HepG2 (cell line): ENCODE results near the gene MYO5A. TPM values are rescaled to one million over a fixed set of nuclear protein-coding genes. Genes with fewer than 3 reads are reported as not detected.

Experiments used
- CBX2 ChIP-seq, 2 experiments: fragments of 200-600 bp in 1 of 2; sonication (generic); formaldehyde crosslinking in 1 of 2; IDR thresholded peaks; 2 replicates each; pipeline versions ENCODE4 v1.7.0 to v1.8.1; 2018 to 2022; ENCODE audit warnings: low read depth in 2 of 2, low read length in 1 of 2, mild to moderate bottlenecking in 1 of 2, missing genetic modification reagents in 1 of 2
- E2F5 ChIP-seq: sonication (generic); formaldehyde crosslinking; conservative IDR thresholded peaks from 2 replicates; pipeline ENCODE4 v1.4.0; 2020; ENCODE audit warnings: missing genetic modification reagents
- EEA1 ChIP-seq: sonication (generic); formaldehyde crosslinking; IDR thresholded peaks from 2 replicates; pipeline ENCODE4 v1.5.1; 2020; ENCODE audit warnings: mild to moderate bottlenecking, missing genetic modification reagents, borderline replicate concordance
- ERF ChIP-seq: IDR thresholded peaks from 2 replicates; pipeline ENCODE4 v1.6.1; 2018; ENCODE audit warnings: missing biosample characterization, missing genetic modification reagents
- EZH2 ChIP-seq: conservative IDR thresholded peaks from 2 replicates; pipeline ENCODE4 v1.6.1; 2012; ENCODE audit warnings: mild to moderate bottlenecking, low read depth, low read length, moderate library complexity
- HOXA5 ChIP-seq: sonication (generic); formaldehyde crosslinking; IDR thresholded peaks from 2 replicates; pipeline ENCODE4 v1.4.0; 2020; ENCODE audit warnings: missing genetic modification reagents
- NFIB ChIP-seq: sonication (generic); formaldehyde crosslinking; IDR thresholded peaks from 2 replicates; pipeline ENCODE4 v1.9.0; 2021; ENCODE audit warnings: missing genetic modification reagents, mild to moderate bottlenecking, borderline replicate concordance
- NFKB2 ChIP-seq: sonication (generic); formaldehyde crosslinking; IDR thresholded peaks from 2 replicates; pipeline ENCODE4 v1.4.0; 2020; ENCODE audit warnings: missing genetic modification reagents, borderline replicate concordance
- PHF5A ChIP-seq: IDR thresholded peaks from one replicate; pipeline ENCODE4 v1.6.1; 2018; ENCODE audit warnings: low read depth, missing genetic modification reagents; ENCODE audit not compliant: unreplicated experiment
- PRDM4 ChIP-seq: sonication (generic); formaldehyde crosslinking; IDR thresholded peaks from 2 replicates; pipeline ENCODE4 v1.9.0; 2021; ENCODE audit warnings: missing genetic modification reagents, borderline replicate concordance
- RFX3 ChIP-seq: IDR thresholded peaks from 2 replicates; pipeline ENCODE4 v1.6.1; 2016; ENCODE audit warnings: missing biosample characterization, missing genetic modification reagents
- SNAI1 ChIP-seq: sonication (generic); formaldehyde crosslinking; IDR thresholded peaks from 2 replicates; pipeline ENCODE4 v1.5.0; 2020; ENCODE audit warnings: mild to moderate bottlenecking, missing genetic modification reagents, borderline replicate concordance
- SUZ12 ChIP-seq: fragments of 150-350 bp; IDR thresholded peaks from 2 replicates; pipeline ENCODE4 v1.6.1; 2014; ENCODE audit warnings: low read depth, low read length
- TBP ChIP-seq: sonication (generic); formaldehyde crosslinking; IDR thresholded peaks from 2 replicates; pipeline ENCODE4 v1.5.0; 2020; ENCODE audit warnings: missing genetic modification reagents
- ZFP36L1 ChIP-seq: sonication (generic); formaldehyde crosslinking; IDR thresholded peaks from 2 replicates; pipeline ENCODE4 v1.8.0; 2022; ENCODE audit warnings: mild to moderate bottlenecking, missing genetic modification reagents, moderate library complexity
- ZKSCAN1 ChIP-seq: fragments of 150-350 bp; IDR thresholded peaks from 2 replicates; pipeline ENCODE4 v1.6.1; 2014; ENCODE audit warnings: low read length
- ZNF264 ChIP-seq: sonication (generic); formaldehyde crosslinking; IDR thresholded peaks from 2 replicates; pipeline ENCODE4 v1.4.0; 2020; ENCODE audit warnings: missing genetic modification reagents
- ZNF766 ChIP-seq: sonication (generic); formaldehyde crosslinking; IDR thresholded peaks from 2 replicates; pipeline ENCODE4 v1.5.0; 2020; ENCODE audit warnings: missing genetic modification reagents, borderline replicate concordance
- ZNF782 ChIP-seq: sonication (generic); formaldehyde crosslinking; IDR thresholded peaks from 2 replicates; pipeline ENCODE4 v1.4.0; 2020; ENCODE audit warnings: missing genetic modification reagents, mild to moderate bottlenecking, borderline replicate concordance
- polyA plus RNA-seq, 8 experiments: library from polyadenylated mRNA; depleted of rRNA in 3 of 8; stranded (reverse) in 7 of 8; unstranded in 1 of 8; fragments of >200 nt; fragmentation: Illumina TruSeq in 4 of 8; extraction: Trizol in 4 of 8; gene quantifications; 2 replicates each; pipeline versions ENCODE4 v1.2.1 to v1.2.3, GENCODE V29; 2011 to 2016; ENCODE audit warnings: low read depth in 4 of 8, missing spikeins in 1 of 8, mixed read lengths in 1 of 8; ENCODE audit not compliant: insufficient read depth in 1 of 8
- total RNA-seq, 5 experiments: library from RNA; depleted of rRNA; stranded (reverse); fragments of >200 nt; fragmentation: Illumina TruSeq; extraction: Trizol; gene quantifications; 2 replicates each; pipeline ENCODE4 v1.2.3, GENCODE V29; 2016; ENCODE audit warnings: low read depth in 1 of 5
- TF ChIP-seq, protein P1 (sequence below): sonication (generic); formaldehyde crosslinking; IDR thresholded peaks from 2 replicates; pipeline ENCODE4 v1.4.0; 2020; ENCODE audit warnings: missing genetic modification reagents, mild to moderate bottlenecking, borderline replicate concordance
- TF ChIP-seq, protein P2 (sequence below): sonication (generic); formaldehyde crosslinking; IDR thresholded peaks from 2 replicates; pipeline ENCODE4 v1.4.0; 2020; ENCODE audit warnings: missing genetic modification reagents

MYO5A gene
- total and polyA plus RNA-seq, 2 of the 13 experiments (the other 11 are each of a cell fraction or from before 2014, with no cell fraction given) = 2.8 to 4.8 TPM

DNA sequence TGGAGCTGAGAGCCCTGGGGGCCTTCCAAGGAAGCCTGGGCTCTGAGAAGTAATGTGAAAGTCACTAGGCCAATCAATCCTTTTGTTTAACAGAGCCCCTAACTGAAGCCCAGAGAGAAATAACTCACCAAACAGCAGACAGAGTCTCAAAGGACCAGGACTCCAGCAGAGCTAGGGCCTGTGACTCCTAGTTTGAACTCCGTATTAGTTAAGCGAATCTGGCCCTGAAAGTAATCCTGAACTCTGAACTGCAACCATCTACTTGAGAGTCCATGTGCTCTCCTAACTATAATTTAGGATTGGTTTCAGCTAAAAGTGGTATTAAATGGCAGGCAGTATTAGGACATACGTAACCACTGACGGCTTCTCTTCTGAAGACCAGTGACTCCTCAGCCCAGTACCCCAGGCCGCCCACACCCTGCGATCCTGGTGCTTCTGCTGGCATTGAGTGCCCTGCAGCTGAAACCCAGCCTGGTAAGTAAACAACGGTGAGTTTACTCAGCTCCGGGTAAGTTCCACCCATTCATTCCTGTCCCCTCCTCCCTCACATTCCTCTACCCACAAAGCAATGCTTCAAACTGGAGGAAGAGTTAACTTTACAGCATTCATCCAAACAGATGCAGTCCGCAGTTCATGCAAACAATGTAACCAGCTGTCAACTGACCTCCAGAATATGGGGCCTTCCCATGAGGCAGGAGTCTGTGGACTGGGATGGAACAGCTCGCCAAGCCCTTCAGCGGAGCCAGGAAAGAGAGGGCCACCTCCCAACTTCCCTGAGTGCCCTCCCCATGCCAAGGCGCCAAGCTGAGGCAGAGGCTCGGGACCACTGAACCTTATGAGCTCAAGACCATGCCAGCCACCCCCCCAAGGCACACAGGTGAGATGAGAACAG is 240.4 kb downstream of the MYO5A start (continued):
- TF ChIP-seq HOXA5 (CRISPR knock-in tag) (peak; percentile 64; the same call in 1 of the 2 replicates), SUZ12 (no peak), SNAI1 (CRISPR knock-in tag) (no peak; the same call in 1 of the 2 replicates), ZNF264 (peak; percentile 92), ZNF782 (no peak), EEA1 (no peak), NFIB (CRISPR knock-in tag) (no peak), ZNF766 (CRISPR knock-in tag) (no peak), CBX2 (IDR thresholded peaks at IDR 0.05; ENCODE audit: low read depth, low read length) (no peak), CBX2 (CRISPR knock-in tag; IDR thresholded peaks at IDR 0.05; ENCODE audit: low read depth) (no peak), EZH2 (no peak), E2F5 (CRISPR knock-in tag) (no peak), PHF5A (CRISPR knock-in tag) (peak; percentile 83), TBP (CRISPR knock-in tag) (0 out of 2 replicates have a peak, but pooled peaks have one; percentile 43), NFKB2 (0 out of 2 replicates have a peak, but pooled peaks have one; percentile 19), ZFP36L1 (CRISPR knock-in tag) (peak; percentile 86; the same call in 1 of the 2 replicates), ZKSCAN1 (no peak), PRDM4 (CRISPR knock-in tag) (no peak), ERF (CRISPR knock-in tag) (peak; percentile 91), RFX3 (CRISPR knock-in tag) (no peak)
- TF ChIP-seq, protein P1, sequence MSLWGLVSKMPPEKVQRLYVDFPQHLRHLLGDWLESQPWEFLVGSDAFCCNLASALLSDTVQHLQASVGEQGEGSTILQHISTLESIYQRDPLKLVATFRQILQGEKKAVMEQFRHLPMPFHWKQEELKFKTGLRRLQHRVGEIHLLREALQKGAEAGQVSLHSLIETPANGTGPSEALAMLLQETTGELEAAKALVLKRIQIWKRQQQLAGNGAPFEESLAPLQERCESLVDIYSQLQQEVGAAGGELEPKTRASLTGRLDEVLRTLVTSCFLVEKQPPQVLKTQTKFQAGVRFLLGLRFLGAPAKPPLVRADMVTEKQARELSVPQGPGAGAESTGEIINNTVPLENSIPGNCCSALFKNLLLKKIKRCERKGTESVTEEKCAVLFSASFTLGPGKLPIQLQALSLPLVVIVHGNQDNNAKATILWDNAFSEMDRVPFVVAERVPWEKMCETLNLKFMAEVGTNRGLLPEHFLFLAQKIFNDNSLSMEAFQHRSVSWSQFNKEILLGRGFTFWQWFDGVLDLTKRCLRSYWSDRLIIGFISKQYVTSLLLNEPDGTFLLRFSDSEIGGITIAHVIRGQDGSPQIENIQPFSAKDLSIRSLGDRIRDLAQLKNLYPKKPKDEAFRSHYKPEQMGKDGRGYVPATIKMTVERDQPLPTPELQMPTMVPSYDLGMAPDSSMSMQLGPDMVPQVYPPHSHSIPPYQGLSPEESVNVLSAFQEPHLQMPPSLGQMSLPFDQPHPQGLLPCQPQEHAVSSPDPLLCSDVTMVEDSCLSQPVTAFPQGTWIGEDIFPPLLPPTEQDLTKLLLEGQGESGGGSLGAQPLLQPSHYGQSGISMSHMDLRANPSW (CRISPR knock-in tag) = peak; percentile 69; the same call in 1 of the 2 replicates
- TF ChIP-seq, protein P2, sequence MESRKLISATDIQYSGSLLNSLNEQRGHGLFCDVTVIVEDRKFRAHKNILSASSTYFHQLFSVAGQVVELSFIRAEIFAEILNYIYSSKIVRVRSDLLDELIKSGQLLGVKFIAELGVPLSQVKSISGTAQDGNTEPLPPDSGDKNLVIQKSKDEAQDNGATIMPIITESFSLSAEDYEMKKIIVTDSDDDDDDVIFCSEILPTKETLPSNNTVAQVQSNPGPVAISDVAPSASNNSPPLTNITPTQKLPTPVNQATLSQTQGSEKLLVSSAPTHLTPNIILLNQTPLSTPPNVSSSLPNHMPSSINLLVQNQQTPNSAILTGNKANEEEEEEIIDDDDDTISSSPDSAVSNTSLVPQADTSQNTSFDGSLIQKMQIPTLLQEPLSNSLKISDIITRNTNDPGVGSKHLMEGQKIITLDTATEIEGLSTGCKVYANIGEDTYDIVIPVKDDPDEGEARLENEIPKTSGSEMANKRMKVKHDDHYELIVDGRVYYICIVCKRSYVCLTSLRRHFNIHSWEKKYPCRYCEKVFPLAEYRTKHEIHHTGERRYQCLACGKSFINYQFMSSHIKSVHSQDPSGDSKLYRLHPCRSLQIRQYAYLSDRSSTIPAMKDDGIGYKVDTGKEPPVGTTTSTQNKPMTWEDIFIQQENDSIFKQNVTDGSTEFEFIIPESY = peak; percentile 18; the same call in 1 of the 2 replicates
